GM20000 (cell line): ENCODE measurements around the gene PKP3.
"Not testable (repeated sequence)": the region's sequence is repeated elsewhere in the genome, so short reads cannot be mapped to it uniquely, and the experiment has no call there.

ENCODE experiments used
- DNase-seq: peaks from one replicate; pipeline ENCODE4 v3.0.0; 2012; ENCODE audit warnings: low spot score
- CTCF ChIP-seq: IDR thresholded peaks from 2 replicates; pipeline ENCODE4 v1.5.1; 2012; ENCODE audit warnings: mild to moderate bottlenecking, control low read depth; ENCODE audit errors: extremely low read depth, missing control alignments

PKP3 gene

GRCh38 chr11:420054-420910 is 26.3 kb downstream of the PKP3 start:
- no peak for DNase-seq
- TF ChIP-seq CTCF, result no peak

GRCh38 chr11:420911-421321 is 26.9 kb downstream of the PKP3 start:
- DNase-seq, result no peak
- no peak for TF ChIP-seq CTCF

- DNase-seq, result no peak
- no peak for TF ChIP-seq CTCF
Measured at GRCh38 chr11:422249-422656, 28.2 kb downstream of the PKP3 start.

GRCh38 chr11:424232-424631 is 30.2 kb downstream of the PKP3 start:
- TF ChIP-seq CTCF, result no peak
- DNase-seq, result no peak

- not testable (repeated sequence) for DNase-seq
Measured at GRCh38 chr11:424766-425165, 30.8 kb downstream of the PKP3 start.

- DNase-seq, result no peak
- no peak for TF ChIP-seq CTCF
Measured at GRCh38 chr11:425301-425700, 31.3 kb downstream of the PKP3 start.

- TF ChIP-seq CTCF, result no peak
- DNase-seq, result no peak
Measured at GRCh38 chr11:426851-427250, 32.8 kb downstream of the PKP3 start.

GRCh38 chr11:428295-428694 is 34.3 kb downstream of the PKP3 start:
- TF ChIP-seq CTCF, result no peak
- DNase-seq, result no peak
